CD4-positive, alpha-beta T cell treated with Interleukin-1 beta for 1 hour (primary cell): ENCODE results near the gene MAL.
"Not testable (repeated sequence)": the region's sequence is repeated elsewhere in the genome, so short reads cannot be mapped to it uniquely, and the experiment has no call there.

Experiments
- DNase-seq, 2 donors: peaks; one replicate each; pipeline ENCODE4 v3.0.0-alpha.2; 2020 to 2022

The MAL gene

DNA sequence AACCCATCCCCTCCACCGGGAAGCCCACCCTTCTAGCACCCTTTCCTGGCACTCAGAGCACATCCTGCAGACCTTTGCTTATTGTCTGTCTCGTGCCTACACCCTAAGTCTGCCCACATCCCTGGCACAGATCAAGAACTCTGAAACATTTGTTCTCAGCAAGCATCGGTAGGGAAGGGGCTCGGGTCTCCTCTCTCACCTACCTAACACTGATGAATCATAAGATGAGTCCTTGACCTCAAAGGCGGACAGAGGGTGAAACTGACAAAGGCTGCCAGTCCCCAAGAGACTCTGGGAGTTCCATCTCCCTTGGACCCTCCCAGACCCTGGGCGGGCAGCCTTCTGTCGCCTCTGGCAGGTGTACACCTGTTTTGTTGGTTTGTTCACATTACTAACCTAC, 9.3 kb downstream of the MAL start:
- no peak for DNase-seq

DNA sequence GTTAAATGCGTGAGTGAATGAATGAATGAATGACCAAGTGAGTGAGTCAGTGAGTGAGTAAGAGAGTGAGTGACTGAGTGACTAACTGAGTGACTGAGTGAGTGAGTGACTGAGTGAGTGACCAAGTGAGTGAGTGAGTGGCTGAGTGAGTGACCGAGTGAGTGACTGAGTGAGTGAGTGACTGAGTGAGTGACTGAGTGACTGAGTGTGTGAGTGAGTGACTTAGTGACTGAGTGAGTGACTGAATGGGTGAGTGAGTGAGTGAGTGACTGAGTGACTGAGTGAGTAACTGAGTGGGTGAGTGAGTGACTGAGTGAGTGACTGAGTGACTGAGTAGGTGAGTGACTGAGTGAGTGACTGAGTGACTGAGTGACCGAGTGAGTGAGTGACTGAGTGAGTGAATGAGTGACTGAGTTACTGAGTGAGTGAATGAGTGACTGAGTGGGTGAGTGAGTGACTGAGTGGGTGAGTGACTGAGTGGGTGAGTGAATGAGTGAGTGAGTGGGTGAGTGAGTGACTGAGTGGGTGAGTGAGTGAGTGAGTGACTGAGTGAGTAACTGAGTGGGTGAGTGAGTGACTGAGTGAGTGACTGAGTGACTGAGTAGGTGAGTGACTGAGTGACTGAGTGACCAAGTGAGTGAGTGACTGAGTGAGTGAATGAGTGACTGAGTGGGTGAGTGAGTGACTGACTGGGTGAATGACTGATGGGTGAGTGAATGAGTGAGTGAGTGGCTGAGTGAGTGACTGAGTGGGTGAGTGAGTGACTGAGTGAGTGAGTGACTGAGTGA, 11.3 kb downstream of the MAL start:
- DNase-seq, result no peak

- DNase-seq, result no peak
These were observed 11.9 kb downstream of the MAL start for GRCh38 chr2:95037384-95037839.

GRCh38 chr2:95037841-95038585, 12.5 kb downstream of the MAL start:
- not testable (repeated sequence) for DNase-seq

- no peak for DNase-seq
These were observed 13.3 kb downstream of the MAL start for GRCh38 chr2:95038635-95039298.

- no peak for DNase-seq
These were observed 13.9 kb downstream of the MAL start for GRCh38 chr2:95039363-95039762.

DNA sequence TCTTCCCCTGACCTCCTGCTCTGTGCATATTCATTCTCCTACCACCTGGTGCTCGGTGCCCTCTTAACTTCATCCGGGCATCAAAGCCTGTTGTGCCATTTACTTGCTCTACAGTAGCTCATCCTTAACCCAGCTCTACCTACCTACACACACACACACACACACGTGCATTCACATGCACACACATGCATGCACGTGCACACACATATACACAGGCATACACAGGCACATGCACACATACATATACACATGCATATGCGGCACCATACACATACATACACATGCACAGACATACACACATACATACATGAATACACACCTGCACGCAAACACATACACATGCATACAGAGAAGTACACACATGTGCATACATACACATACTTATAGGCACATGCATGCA, 14.5 kb downstream of the MAL start:
- DNase-seq, result no peak

- DNase-seq, result no peak
These were observed 14.9 kb downstream of the MAL start for GRCh38 chr2:95040426-95040825.

DNA sequence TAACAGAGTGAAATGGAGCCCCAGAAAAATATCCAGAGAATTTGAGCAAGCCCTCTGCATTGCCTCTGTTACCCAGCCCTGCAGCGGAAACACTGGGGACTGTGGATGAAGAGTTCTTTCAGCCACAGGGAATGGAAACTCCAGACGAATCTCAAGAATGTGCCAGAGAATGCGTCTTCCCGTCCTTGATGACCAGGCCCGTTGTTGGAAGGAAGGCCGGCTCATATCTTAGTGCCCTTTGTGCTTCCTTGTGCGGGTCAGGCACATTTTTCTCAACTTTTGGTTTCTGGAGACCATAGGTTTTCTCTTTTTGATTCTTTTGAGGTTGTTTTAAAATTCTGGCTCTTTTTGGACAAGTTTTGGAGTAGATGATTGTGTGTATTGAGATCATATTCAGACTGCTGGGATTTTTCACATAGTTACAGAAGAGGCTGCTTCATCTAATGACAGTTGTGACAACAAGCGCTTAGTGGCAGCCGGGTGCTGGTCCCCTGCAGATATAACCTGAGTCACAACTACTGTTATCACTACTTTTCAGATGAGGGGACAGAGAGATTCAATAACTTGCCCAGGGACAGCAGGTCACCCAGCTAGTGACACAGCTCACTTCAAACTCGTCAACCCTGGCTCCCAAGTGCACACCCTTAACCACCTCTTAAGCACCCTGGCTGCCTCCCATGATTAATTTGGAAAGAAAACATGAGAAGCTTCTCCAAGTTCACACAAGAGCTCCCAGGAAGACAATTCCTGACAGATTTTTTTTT, 15.7 kb downstream of the MAL start:
- DNase-seq, result no peak

DNA sequence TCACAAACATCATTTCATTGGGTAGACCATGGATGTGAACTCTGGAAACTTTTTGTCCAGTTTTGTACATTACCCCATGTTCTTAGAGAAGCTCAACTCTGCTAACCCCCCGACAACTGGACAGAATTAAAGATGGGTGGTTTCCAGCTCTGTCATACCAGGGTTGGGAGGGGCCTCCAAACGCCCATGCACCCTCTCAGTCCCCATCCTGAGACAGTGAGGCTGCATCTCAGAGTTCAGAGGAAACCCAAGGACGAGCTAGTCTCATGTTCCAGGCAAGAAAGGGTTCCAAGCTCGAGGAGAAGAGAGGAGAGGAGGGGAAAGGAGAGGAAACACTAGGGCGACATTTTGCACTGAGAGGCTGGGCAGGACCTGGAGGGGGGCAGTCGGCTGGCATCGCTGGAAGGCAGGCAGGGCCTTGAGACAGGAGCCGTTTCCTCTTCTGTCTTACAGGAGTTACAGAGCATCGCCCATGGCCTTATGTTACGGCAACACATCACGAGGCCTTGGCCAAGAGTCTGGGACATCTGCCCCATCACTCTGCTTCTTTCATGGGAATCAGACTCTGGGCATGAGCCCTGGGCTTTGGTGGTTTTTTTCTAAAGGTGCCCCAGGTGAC, 16.4 kb downstream of the MAL start:
- no peak for DNase-seq

GRCh38 chr2:95042472-95043271, 17.2 kb downstream of the MAL start:
- no peak for DNase-seq

DNA sequence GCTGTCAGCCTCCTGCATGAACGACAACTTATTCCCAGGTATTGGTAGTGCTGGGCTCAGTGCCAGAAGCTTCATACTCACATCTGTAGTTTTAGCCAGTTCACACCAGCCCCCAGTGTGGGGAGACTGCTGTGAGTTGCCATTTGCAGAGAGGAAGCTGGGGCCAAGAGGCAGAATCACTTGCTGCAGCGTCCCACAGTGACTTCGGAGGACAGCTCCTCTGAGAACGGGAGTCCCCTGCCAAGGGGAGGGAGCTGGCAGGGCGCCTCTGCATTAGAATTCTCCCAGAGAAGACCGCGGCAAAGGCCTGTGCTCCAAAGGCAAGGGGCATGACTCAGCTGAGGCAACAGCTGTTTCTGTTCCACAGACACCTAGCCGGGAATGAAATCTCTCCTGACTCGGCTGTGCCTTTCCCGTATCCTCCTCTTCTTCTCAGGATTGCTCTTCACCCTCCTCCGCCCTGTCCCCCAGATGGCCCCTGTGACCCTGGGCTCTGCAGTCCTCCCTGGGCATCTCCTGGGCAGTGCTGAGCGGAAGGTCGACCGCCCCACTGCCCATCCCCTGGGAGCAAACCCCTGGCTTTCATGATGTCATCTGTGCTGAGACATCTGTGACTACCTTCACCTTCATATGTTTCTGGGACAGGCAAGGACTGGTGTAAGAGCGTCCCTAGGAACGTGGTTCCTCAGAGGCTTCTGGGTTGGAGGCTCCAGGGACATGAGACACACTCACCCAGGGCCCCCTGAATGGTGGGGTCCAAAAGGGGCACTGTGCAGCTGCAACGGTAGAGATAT, 18.0 kb downstream of the MAL start:
- DNase-seq, result no peak

- no peak for DNase-seq
These were observed 19.1 kb downstream of the MAL start for GRCh38 chr2:95044601-95045000.

- no peak for DNase-seq
These were observed 21.0 kb downstream of the MAL start for GRCh38 chr2:95046371-95047112.

- DNase-seq, result no peak
These were observed 22.4 kb downstream of the MAL start for GRCh38 chr2:95047629-95048510.

DNA sequence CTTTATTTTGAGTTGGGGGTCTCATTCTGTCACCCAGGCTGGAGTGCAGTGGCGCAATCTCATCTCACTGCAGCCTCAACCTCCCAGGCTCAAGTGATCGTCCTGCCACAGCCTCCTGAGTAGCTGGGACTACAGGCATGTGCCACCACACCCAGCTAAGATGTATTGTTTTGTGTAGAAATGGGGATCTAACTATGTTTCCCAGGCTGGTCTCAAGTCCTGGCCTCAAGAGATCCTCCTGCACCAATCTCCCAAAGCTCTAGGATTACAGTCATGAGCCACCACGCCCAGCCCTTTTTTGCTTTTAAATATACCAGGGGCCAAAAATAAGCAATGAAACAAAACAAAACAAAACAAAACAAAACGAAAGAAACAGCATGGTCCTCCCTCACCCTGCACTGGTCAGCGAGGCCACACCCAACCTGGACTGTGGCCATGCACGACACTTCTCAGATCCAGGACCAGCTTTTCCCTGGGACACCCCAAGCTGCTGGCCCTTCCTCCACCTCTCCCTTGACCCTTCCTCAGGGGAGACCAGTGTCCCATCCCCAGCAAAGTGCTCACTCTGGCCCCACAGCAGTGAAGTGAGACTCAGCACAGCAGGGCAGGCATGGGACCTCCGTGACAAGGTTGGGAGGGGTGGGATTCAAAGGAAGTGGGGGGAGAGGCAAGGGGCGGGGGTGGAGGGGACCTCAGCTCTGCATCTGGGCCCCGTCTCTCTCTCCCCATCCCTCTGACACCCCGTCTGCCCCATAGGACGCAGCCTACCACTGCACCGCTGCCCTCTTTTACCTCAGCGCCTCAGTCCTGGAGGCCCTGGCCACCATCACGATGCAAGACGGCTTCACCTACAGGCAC, 23.5 kb downstream of the MAL start:
- no peak for DNase-seq

- DNase-seq, result no peak
These were observed 24.1 kb downstream of the MAL start for GRCh38 chr2:95049683-95049955.

DNA sequence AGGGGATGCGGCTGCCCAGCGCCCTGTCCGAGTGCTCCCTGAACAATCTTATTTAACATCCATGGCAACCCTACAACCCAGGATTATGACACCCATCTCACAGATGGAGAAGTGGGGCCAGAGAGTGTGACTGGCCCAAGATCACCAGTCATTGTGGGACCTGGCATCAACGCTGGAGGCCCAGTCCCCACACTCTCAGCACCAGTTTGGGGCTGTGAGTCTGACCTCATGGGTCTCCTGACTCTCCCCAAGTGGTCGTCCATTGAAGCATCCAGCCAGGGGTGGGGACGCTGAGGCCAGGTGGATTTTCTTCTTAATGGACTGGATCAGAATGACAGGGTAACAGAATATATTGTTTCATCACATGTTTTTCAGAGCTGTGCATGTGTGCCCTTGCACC, 24.5 kb downstream of the MAL start:
- no peak for DNase-seq
